CD4-positive, alpha-beta T cell treated with Interleukin-10 for 1 hour (primary cell): ENCODE results near the gene CCDC50.

ENCODE experiments used
- DNase-seq: peaks from one replicate; pipeline ENCODE4 v3.0.0-alpha.2; 2020

CCDC50 gene

DNA sequence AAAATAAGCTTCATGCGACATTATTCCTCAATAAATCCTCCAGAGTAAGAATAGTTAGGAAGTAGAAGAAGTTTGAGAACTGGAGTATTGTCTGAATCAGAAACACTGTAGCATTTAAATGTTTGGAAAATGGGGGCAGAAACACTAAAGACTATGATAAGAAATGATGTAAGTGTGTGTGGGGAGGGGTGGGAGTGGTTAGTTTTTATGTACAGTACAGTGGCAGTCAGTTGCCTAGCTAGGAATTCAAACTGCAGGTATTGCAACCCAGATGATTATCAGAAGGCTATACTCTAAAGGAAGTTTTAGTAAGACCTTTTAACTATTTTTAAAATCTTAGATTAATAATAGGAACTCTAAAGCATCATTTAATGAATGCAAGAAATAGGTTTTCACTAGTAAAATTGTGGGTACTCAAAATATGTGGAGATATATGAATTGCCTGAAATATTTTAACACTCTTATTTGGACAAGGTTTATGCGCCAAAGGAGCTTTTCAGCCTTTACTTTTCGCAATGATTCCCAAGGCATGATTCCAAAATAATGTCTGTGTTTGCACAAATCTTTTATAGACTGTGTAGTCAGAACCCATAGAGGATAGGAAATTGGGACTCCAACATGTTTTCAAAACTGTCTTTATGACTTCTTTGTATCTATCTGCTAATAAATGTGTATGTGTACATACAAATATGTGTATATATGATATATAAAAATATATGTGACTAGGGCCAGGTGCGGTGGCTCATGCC lies 8.0 kb upstream of the CCDC50 start:
- DNase-seq: no peak

GRCh38 chr3:191324936-191325335 lies 4.3 kb upstream of the CCDC50 start:
- DNase-seq: no peak

- DNase-seq: no peak
These were observed 1.7 kb upstream of the CCDC50 start for GRCh38 chr3:191327526-191327925.

DNA sequence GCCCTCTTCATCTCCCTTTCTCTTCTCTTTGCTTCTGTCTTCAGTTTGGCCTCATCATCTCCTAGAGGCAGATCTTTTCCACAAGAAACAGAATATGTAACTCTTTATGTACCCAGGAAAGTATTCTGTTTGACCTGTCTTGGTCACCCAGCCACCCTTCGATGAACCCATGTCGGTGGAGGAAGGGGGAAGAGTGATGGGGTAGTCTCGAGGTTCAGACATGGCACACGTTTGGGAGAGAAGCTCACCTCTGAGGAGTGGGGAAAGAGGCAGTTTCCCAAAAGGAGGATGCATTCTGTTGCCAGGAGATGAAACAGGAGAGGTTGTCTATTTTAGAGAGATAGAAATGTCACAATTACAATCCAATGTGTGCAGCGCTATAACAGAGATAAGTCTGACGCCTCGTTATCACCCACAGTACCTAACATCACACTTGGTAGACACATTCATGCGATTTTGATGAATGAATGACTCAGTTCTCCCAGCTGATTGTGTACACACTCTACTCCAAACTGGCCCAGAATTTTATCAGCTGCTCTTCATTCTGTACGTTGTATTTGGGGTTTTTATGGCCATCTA lies 722 bp upstream of the CCDC50 start:
- no peak for DNase-seq

DNA sequence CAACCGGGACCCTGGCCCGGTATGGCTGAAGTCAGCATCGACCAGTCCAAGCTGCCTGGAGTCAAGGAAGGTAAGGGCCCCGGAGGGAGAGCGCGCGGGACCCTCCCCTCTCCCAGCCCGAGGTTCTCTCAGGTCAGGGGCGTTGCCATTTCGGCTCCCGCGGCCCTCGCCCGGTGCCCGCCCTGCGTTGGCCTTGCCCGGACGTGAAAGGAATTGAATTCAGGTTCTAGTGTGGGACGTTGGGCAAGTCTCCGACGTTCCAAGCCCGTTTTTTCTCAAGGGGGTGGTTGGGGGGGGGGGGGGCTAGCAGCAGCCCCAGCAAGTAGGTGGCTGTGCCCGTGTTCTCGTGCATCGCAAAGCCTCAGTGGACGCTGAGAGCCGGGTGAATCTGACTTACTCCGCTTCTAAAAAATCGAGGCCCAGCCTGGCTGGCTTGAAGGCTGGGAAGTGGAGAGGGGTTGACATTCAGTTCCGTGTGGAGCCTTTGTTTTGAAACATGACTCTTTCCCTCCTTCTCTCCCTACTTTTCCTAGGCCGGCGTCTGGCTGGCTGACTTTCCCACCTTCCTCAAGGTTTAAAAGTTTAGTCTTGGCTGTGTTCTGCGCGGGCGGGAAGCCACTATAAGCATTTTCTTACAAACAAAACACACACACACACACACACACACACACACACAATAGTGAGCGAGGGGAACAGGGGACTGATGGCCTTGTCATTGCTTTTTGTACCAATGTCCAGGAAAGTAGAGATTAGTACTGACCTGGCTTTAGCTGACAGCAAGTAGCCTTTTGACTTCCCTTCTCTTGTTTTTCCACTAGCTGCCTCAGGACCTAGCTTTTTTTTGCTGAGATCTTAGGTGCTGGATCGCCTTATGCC lies 698 bp downstream of the CCDC50 start, which contains the start of gene UTS2B:
UTS2B (minus strand) TSS at position 873 of the 876 bp plus-strand sequence. CDS start 48,337 bp downstream, outside the sequence.
- DNase-seq: peak; percentile 15

DNA sequence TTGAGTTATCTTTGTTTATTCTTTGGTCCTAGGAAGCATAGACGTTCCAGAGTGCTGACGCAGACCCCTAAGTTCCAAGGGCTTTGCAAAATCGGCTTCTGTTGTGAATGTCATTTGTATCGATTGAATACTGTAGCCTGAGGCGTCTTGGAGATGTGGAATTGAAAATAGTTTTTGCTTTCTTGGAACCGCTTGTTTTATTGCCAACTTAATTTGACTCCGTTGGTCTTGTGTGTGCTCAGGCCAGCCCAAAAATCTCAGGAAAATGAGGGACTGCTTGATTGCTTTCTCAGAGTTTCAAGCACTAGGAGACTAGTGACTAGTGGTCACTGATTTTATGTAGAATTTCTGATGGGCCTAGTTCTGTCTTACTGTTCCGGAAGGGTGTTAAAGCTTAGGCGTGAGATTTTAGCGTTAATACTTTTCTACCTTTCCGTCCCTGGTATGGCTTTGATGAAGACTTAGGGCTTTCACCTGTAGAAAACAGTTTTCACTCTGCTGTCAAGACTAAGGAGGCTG lies 1.4 kb downstream of the CCDC50 start:
- DNase-seq: no peak

DNA sequence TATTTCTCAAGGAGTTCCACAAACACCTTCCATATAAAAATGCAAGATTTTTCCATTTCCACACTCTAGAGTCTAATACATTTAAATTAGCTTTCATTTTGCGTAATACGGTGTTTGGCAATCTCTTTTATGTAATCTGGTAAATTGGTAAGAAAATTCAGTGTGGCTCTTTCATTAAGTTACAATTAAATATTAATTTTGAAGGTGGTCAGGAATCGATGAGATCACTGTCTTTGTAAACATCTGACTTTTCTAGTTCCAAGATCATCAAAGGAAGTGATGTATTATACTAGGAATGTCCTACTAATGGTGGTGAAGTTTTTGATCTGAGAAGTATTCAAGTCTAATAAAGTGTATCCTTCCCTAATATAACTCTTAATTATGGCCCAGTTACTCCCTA lies 2.2 kb downstream of the CCDC50 start:
- DNase-seq: no peak

- DNase-seq: no peak
These were observed 4.2 kb downstream of the CCDC50 start for GRCh38 chr3:191333298-191333880.

GRCh38 chr3:191334346-191334893 lies 5.2 kb downstream of the CCDC50 start:
- DNase-seq: no peak

DNA sequence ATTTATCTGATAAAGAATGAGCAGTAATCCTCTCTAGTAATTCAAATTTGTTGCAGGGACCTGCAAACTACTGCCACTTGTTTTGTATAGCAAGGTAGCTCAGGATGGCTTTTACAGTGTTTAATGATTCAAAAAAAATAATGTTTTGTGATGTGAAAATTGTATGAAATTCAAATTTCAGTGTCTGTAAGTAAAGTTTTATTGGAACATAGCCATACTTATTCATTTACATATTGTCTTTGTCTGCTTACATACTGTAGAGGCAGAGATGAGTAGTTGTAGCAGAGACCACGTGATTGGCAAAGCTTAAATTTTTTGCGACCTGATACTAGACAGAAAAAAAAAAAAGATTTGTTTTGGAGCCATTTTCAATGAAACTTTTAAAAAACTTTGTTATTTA lies 7.6 kb downstream of the CCDC50 start:
- DNase-seq: no peak

- no peak for DNase-seq
These were observed 8.9 kb downstream of the CCDC50 start for GRCh38 chr3:191338177-191338488.

DNA sequence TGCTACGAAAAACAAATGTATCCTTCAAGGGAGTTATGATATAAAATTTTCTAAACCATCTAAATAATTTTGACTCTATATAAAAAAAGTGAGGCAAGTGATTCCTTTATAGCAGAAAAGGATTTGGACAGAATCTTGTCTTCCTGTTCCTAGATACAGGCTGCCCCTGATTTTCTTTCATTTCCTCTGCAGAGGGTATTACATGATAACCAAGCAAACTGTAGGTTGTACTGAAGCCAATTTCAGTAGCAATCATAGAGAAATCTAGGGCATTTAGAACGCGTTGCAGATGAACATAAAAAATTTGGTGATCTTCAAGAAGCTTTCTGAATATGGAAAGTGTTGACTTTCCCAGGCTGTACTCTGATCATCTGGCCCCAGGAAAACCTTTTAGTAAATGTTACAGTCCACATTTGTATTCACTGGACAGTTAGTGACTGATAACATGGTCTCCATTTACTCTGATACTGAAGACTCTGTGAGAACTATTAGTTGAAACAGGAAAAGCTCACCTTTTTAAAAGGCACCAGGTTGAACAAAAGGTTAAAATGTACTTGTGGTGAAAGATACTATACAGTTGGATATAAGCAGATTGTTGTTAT lies 10.2 kb downstream of the CCDC50 start:
- no peak for DNase-seq

DNA sequence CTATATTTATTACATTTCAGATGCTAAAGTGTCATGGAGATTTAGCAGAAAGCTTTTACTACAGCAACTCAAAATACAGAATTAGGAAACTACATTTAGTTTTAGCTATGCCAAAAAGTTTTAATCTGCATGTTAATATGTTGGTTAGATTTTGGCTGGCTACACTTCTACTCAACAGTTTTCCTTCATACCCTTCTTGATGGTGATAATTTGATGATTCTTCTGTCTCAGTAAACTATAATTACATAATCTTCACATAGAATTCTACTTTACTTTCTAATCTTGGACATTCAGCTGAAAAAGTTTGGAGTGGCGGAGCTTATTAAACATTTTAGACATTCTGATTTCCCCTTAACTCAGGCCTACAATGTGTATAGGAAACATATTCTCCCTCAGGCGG lies 11.2 kb downstream of the CCDC50 start:
- DNase-seq: no peak

DNA sequence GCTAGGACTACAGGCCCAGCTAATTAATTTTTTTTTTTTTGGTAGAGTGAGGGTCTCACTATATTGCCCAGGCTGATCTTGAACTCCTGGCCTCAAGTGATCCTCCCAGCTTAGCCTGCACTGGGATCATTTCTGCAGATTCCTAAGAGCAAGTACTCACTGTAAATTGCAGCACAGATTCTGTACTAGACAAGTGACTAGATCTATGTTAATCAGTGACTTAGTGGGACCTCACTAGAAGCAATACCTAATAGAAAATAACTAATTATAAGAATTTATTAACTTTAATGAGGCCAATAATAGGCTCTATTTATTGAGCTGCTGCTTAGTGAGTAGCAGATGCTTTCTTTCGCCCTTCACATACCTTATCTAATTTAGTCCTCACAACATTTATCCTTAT lies 11.8 kb downstream of the CCDC50 start:
- DNase-seq: no peak

- DNase-seq: no peak
These were observed 12.8 kb downstream of the CCDC50 start for GRCh38 chr3:191342006-191342405.

DNA sequence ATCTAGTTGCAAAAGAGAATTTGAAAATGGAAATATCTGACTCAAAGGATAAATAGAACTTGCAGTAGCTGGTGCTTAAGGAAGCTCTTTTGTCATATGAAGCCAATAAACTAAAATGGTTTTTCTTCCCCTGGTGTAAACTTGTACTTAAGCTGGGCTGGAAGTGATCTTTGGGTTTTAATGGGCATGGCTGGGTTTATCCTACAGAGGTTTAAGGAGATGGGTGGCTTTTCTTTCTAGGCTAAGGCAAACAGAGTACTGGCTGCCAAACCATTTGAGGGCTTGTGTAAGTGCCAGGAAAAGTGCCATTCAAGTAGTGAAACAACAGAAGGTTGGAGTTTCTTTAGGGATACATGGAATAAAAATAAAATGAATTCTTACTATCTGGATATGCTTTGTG lies 13.2 kb downstream of the CCDC50 start:
- DNase-seq: no peak

DNA sequence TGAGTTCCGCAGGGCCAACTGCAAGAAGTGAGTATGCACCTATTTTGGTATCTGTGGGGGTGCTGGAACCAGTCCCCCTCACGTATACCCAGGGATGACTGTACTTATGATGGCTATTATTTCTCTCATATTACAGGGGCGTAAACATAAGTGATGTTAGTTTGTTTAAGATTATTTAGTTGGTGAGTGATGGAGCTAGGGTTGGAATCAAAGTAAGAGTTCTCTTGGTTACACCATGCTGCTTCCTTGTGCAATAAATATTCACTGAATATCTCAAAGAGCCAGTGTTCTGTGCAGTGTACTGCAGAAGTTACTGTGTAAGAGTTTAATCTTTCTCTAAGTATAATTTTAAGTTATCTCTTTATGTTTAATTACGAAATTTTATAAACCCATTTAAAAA lies 13.9 kb downstream of the CCDC50 start:
- no peak for DNase-seq

GRCh38 chr3:191343913-191344312 lies 14.7 kb downstream of the CCDC50 start:
- no peak for DNase-seq

DNA sequence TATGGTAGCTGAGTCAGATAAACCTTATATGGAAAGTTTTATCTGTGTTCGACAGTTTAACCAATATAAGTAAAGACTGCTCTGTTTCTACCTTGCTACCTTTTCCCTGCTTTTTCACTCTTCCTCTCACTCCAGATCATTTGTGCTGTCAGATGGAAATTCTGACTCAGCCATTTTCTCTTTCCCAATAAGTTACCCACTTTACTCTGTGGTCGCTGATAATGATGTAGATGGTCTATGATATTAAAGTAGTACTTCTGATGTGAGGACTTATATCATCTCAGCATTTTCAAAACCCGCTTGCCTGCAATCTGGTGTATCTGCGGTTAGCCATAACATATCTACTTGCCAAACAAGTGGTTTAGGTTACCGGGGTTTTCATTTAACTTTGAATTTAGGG lies 16.1 kb downstream of the CCDC50 start:
- DNase-seq: no peak

DNA sequence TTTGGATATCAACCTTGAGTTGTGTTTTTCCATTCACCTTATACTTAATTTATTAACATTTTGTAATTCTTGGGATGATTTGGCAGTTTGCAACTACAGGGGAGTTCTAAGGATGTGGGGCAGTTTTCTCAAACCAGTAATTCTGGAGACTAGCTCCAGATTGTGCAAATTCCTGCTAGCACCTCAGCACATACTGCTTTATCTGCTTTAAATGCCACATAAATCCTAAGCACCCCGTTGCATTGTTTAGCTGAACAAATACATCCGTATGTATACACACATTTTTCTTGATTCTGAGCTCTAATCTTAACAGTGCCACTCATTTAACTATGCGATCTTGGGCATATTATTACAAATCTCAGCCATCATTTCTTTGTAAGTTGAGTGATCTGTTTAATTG lies 18.0 kb downstream of the CCDC50 start:
- DNase-seq: no peak

DNA sequence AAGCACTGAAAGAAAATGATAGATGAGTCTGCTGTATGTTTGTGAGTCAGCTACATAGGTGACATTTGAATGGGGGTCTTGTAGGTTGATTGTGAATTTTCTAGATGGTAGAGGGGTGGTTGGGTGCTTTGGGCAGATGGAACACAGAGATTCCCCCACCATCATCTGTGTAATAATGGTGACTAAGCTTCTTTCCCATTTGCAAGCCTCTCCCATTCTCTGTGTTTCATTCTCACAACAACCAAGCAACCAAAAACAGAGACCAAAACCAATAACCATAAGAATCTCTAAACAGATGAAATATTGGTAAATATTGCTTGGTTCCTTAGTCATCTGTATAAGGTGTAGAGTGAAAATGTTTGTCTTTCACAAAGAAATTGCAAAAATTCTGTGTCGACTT lies 18.9 kb downstream of the CCDC50 start:
- no peak for DNase-seq

GRCh38 chr3:191350396-191351090 lies 21.3 kb downstream of the CCDC50 start:
- no peak for DNase-seq
